Endothelial cell of umbilical vein (primary cell): ENCODE data around the gene RPP25L. TPM values are rescaled to one million over a fixed set of nuclear protein-coding genes. Genes with fewer than 3 reads are reported as not detected.

Experiments used
- BruUV-seq: library from RNA; stranded (reverse); fragments of 400-500 nt; replicated peaks from 2 replicates; lab custom pipeline; 2021; lab: Mats Ljungman, UMichigan
- CTCF ChIA-PET: fragments of 300-600, 350-600 bp; sonication (Branson Sonifier 250); formaldehyde crosslinking; loops from one replicate; lab custom pipeline; 2021; ENCODE audit warnings: antibody characterized with exemption, inconsistent platforms; lab: Charles Lee
- POLR2A ChIA-PET: fragments of 300-600, 350-600 bp; sonication (Branson Sonifier 250); formaldehyde crosslinking; loops from one replicate; lab custom pipeline; 2021; ENCODE audit warnings: antibody characterized with exemption, inconsistent platforms; lab: Charles Lee
- DNase-seq: peaks from one replicate; pipeline ENCODE4 v3.0.0-alpha.2; 2011; ENCODE audit warnings: low read depth, low spot score
- FAIRE-seq: peaks from 2 replicates; lab custom pipeline; 2011; peaks lifted over from hg19 to GRCh38; lab: Jason Lieb, UNC
- H2AFZ ChIP-seq: 2 replicates; pipeline ENCODE4 v1.6.0; 2012; ENCODE audit warnings: low read depth, low read length, control low read depth, inconsistent platforms
- H3K27ac ChIP-seq: 2 replicates; pipeline ENCODE4 v1.5.1; 2011; ENCODE audit warnings: low read depth, mild to moderate bottlenecking, control low read depth, low read length, moderate library complexity; ENCODE audit not compliant: insufficient read depth
- H3K27me3 ChIP-seq, 2 experiments: 2 replicates each; pipeline versions ENCODE4 v1.6.0 to v1.6.1; 2011; ENCODE audit warnings: low read length in 2 of 2, mixed read lengths in 1 of 2; ENCODE audit not compliant: control insufficient read depth in 2 of 2, insufficient read depth in 2 of 2
- H3K36me3 ChIP-seq, 2 experiments: 2 replicates in 1 of 2; 3 replicates in 1 of 2; pipeline ENCODE4 v1.5.1; 2011; ENCODE audit warnings: low read length in 2 of 2, mild to moderate bottlenecking in 1 of 2, moderate library complexity in 1 of 2; ENCODE audit not compliant: control insufficient read depth in 2 of 2, insufficient read depth in 2 of 2; ENCODE audit errors: extremely low read depth in 1 of 2
- H3K4me1 ChIP-seq: 3 replicates; pipeline ENCODE4 v1.5.1; 2011; ENCODE audit warnings: mild to moderate bottlenecking, low read length; ENCODE audit not compliant: control insufficient read depth, insufficient read depth; ENCODE audit errors: extremely low read depth
- H3K4me2 ChIP-seq: 2 replicates; pipeline ENCODE4 v1.6.1; 2011; ENCODE audit warnings: low read length, control low read depth, mixed read lengths; ENCODE audit not compliant: insufficient read depth
- H3K4me3 ChIP-seq, 3 experiments: fragments of 200-600 bp in 1 of 3; sonication (generic), shearing (Covaris generic) in 1 of 3; replicated peaks in 1 of 3; 2 replicates each; pipeline ENCODE4 v1.5.1; 2011 to 2016; ENCODE audit warnings: control low read depth in 3 of 3, low read length in 3 of 3, mild to moderate bottlenecking in 2 of 3, inconsistent platforms in 1 of 3, low read depth in 1 of 3, moderate library complexity in 1 of 3; ENCODE audit not compliant: insufficient read depth in 1 of 3
- H3K79me2 ChIP-seq: 2 replicates; pipeline ENCODE4 v1.6.0; 2012; ENCODE audit warnings: low read length, inconsistent platforms; ENCODE audit not compliant: control insufficient read depth, insufficient read depth
- H3K9ac ChIP-seq: replicated peaks from 2 replicates; pipeline ENCODE3; 2011; ENCODE audit warnings: low read length, control low read depth; ENCODE audit not compliant: insufficient read depth; ENCODE audit errors: extremely low read depth
- H3K9me1 ChIP-seq: replicated peaks from 3 replicates; pipeline ENCODE4 v1.6.0; 2011; ENCODE audit warnings: mild to moderate bottlenecking, low read length; ENCODE audit not compliant: control insufficient read depth, insufficient read depth; ENCODE audit errors: extremely low read depth
- H3K9me3 ChIP-seq: replicated peaks from 2 replicates; pipeline ENCODE4 v1.5.1; 2012; ENCODE audit warnings: low read length, inconsistent platforms; ENCODE audit not compliant: control insufficient read depth, insufficient read depth
- H4K20me1 ChIP-seq: replicated peaks from 2 replicates; pipeline ENCODE3; 2011; ENCODE audit warnings: mild to moderate bottlenecking, low read length; ENCODE audit not compliant: control insufficient read depth, insufficient read depth; ENCODE audit errors: extremely low read depth
- CTCF ChIP-seq, 2 donors: IDR thresholded peaks; 1 replicate in 1 of 2; 2 replicates in 1 of 2; pipeline ENCODE4 v1.5.1; 2011; ENCODE audit warnings: low read length in 2 of 2, mild to moderate bottlenecking in 2 of 2, moderate library complexity in 2 of 2, control low read depth in 1 of 2, inconsistent platforms in 1 of 2, low read depth in 1 of 2; ENCODE audit not compliant: insufficient read depth in 1 of 2; ENCODE audit errors: extremely low read depth in 1 of 2
- EZH2 ChIP-seq: IDR thresholded peaks from 2 replicates; pipeline ENCODE4 v1.6.1; 2012; ENCODE audit warnings: borderline replicate concordance, low read depth, mild to moderate bottlenecking, moderate library complexity, low read length, inconsistent platforms; ENCODE audit not compliant: severe bottlenecking
- FOS ChIP-seq: IDR thresholded peaks from 2 replicates; pipeline ENCODE4 v1.6.1; 2011; ENCODE audit warnings: mild to moderate bottlenecking, low read length, moderate library complexity, borderline replicate concordance; ENCODE audit not compliant: insufficient read depth
- GATA2 ChIP-seq: IDR thresholded peaks from 2 replicates; pipeline ENCODE4 v1.7.0; 2011; ENCODE audit warnings: low read depth, mild to moderate bottlenecking, moderate library complexity, mixed read lengths, low read length; ENCODE audit not compliant: insufficient read length, insufficient read depth
- JUN ChIP-seq: IDR thresholded peaks from 2 replicates; pipeline ENCODE4 v1.6.1; 2011; ENCODE audit warnings: borderline replicate concordance, low read depth; ENCODE audit not compliant: insufficient read length, insufficient read depth
- MYC ChIP-seq: IDR thresholded peaks from one replicate; pipeline ENCODE4 v1.6.1; 2011; ENCODE audit warnings: mild to moderate bottlenecking, low read depth, low read length
- POLR2A ChIP-seq: IDR thresholded peaks from 2 replicates; pipeline ENCODE4 v1.6.1; 2012; ENCODE audit warnings: low read depth, mild to moderate bottlenecking, control low read depth, low read length
- POLR2AphosphoS5 ChIP-seq: IDR thresholded peaks from 2 replicates; pipeline ENCODE4 v1.6.1; 2012; ENCODE audit warnings: low read depth, mild to moderate bottlenecking, control low read depth, low read length, moderate library complexity; ENCODE audit not compliant: insufficient read depth
- dilution Hi-C: fragments of 300-500 bp; cut with MboI; formaldehyde crosslinking; loops from one replicate; pipeline ENCODE4 v1.15.0; 2019; ENCODE audit warnings: low sequenced_read_pairs; ENCODE audit not compliant: extremely low pct_ligation_motif_present
- intact Hi-C: fragments of 100-400 bp; cut with micrococcal nuclease; formaldehyde crosslinking; loops from one replicate; pipeline ENCODE4 v1.10.0; 2022
- polyA plus RNA-seq, 4 experiments: library from polyadenylated mRNA; depleted of rRNA in 3 of 4; stranded (reverse) in 3 of 4; unstranded in 1 of 4; fragments of >200 nt; gene quantifications; 2 replicates each; pipeline versions ENCODE4 v1.2.1 to v1.2.3, GENCODE V29; 2011 to 2012; ENCODE audit warnings: missing spikeins in 1 of 4
- total RNA-seq: library from RNA; stranded (reverse); gene quantifications from 2 replicates; pipeline ENCODE4 v1.2.3, GENCODE V29; 2021
- TF ChIP-seq, protein P1 (sequence below): IDR thresholded peaks from 2 replicates; pipeline ENCODE4 v1.6.1; 2011; ENCODE audit not compliant: insufficient read depth, insufficient read length

The RPP25L gene
- total and polyA plus RNA-seq, 2 donors (not counting 3 experiments of a cell fraction or from before 2014, with no cell fraction given), result 15.7 to 41.0 TPM

DNA sequence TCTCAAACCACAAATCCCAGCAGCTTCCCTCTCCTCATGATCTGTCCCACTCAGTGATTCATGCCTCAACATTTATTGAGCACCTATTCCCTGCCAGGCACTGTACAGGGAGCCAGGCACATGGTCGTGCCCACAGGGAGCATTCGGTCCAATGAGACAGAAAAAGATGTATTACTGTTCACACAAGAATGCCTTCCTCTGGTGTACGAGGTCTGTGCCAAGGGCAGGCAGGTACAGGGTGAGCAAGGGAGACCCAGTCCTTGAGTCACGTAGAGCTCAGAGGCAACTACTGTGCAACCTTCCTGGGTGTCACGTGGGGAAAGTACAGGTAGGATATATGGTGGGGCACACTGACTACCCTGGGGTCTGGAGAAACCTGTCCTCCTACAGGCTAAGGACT lies 26.9 kb downstream of the RPP25L start:
- no TSS peak for BruUV-seq
- Histone ChIP-seq H3K79me2 (no peaks in the 10 kb centered on the region), H4K20me1 (no peaks in the 10 kb centered on the region), H3K36me3 (no peaks in the 10 kb centered on the region), H3K27ac (no peak overlapping the region), H3K4me1 (no peaks in the 10 kb centered on the region), H3K9me3 (no peaks in the 10 kb centered on the region), H3K4me2 (no peak overlapping the region), H3K4me3 (no peak overlapping the region), H2AFZ (no peak overlapping the region), H3K27me3 (peaks cover 76 to 78% of the 10 kb centered on the region in 2 experiments), H3K9me1 (no peaks in the 10 kb centered on the region), H3K9ac (no peak overlapping the region)
- intact Hi-C loops (no loop called here), dilution Hi-C loops (no loop called here)
- ChIA-PET CTCF (interaction anchor here (1.0 to 1.6 kb wide), 4 partner anchors 21 to 37 kb away, joined by 3 to 4 read pairs (median 4); no protein-coding TSS in a partner anchor), POLR2A (no interaction called here)
- FAIRE-seq (no peak), DNase-seq (no peak)
- no peak for TF ChIP-seq FOS
- no peak for TF ChIP-seq JUN
- no peak for TF ChIP-seq MYC
- TF ChIP-seq CTCF (IDR thresholded peaks at IDR 0.05; ENCODE audit: extremely low read depth in 1 of 2, insufficient read depth in 1 of 2, low read depth in 1 of 2, low read length in 2 of 2), result no peak
- no peak for TF ChIP-seq POLR2AphosphoS5
- no peak for TF ChIP-seq EZH2
- TF ChIP-seq GATA2, result no peak
- TF ChIP-seq, protein P1, sequence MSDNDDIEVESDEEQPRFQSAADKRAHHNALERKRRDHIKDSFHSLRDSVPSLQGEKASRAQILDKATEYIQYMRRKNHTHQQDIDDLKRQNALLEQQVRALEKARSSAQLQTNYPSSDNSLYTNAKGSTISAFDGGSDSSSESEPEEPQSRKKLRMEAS, result no peak
- no peak for TF ChIP-seq POLR2A
